Dendritic cell treated with granulocyte-macrophage colony-stimulating factor and Interleukin-4, amounts not matched to agents 40 ng/mL and 50 ng/mL, for 4 days (primary cell): ENCODE results near the gene DPYSL4.

ENCODE experiments used
- H3K27ac Mint-ChIP-seq: one replicate; pipeline ENCODE4 v1.8.0; 2022; ENCODE audit warnings: mild to moderate bottlenecking, mixed read lengths
- H3K27me3 Mint-ChIP-seq: one replicate; pipeline ENCODE4 v1.8.0; 2022; ENCODE audit warnings: mild to moderate bottlenecking, mixed read lengths
- H3K36me3 Mint-ChIP-seq: one replicate; pipeline ENCODE4 v1.8.0; 2022; ENCODE audit warnings: low read depth, mixed read lengths
- H3K4me1 Mint-ChIP-seq: one replicate; pipeline ENCODE4 v1.8.0; 2022; ENCODE audit warnings: low read depth, mixed read lengths
- H3K4me3 Mint-ChIP-seq: one replicate; pipeline ENCODE4 v1.8.0; 2022; ENCODE audit warnings: mild to moderate bottlenecking, moderate library complexity, mixed read lengths
- H3K9me3 Mint-ChIP-seq: one replicate; pipeline ENCODE4 v1.8.0; 2022; ENCODE audit warnings: mixed read lengths
- intact Hi-C: fragments of 100-400 bp; cut with micrococcal nuclease; formaldehyde crosslinking; loops from one replicate; pipeline ENCODE4 v1.15.0; 2022

Gene DPYSL4

GRCh38 chr10:132249824-132250375 lies 63.2 kb downstream of the DPYSL4 start:
- intact Hi-C loops = loop anchor here (5.0 kb wide), 1 partner anchor 57 kb away; the partner anchor contains the start of gene STK32C
- no peak overlapping the region for H3K27ac Mint-ChIP-seq
- H3K4me3 Mint-ChIP-seq = no peak overlapping the region
- H3K9me3 Mint-ChIP-seq = no peaks in the 10 kb centered on the region
- H3K27me3 Mint-ChIP-seq = peaks cover 7% of the 10 kb centered on the region
- peaks cover 49% of the 10 kb centered on the region for H3K4me1 Mint-ChIP-seq
- H3K36me3 Mint-ChIP-seq = peaks cover 27% of the 10 kb centered on the region

- Mint-ChIP-seq H3K27me3 (peaks cover 7% of the 10 kb centered on the region), H3K9me3 (no peaks in the 10 kb centered on the region), H3K4me3 (no peak overlapping the region), H3K27ac (no peak overlapping the region), H3K36me3 (peaks cover 18% of the 10 kb centered on the region), H3K4me1 (peaks cover 58% of the 10 kb centered on the region)
- intact Hi-C loops = no loop called here
Observed at GRCh38 chr10:132250481-132251475, 64.0 kb downstream of the DPYSL4 start.

GRCh38 chr10:132251928-132252327 lies 65.2 kb downstream of the DPYSL4 start:
- peak overlapping the region; percentile 2 for H3K27ac Mint-ChIP-seq
- H3K9me3 Mint-ChIP-seq = no peaks in the 10 kb centered on the region
- H3K27me3 Mint-ChIP-seq = peaks cover 7% of the 10 kb centered on the region
- peaks cover 14% of the 10 kb centered on the region for H3K36me3 Mint-ChIP-seq
- H3K4me3 Mint-ChIP-seq = no peak overlapping the region
- peaks cover 67% of the 10 kb centered on the region for H3K4me1 Mint-ChIP-seq
- intact Hi-C loops = no loop called here

- H3K4me1 Mint-ChIP-seq = peaks cover 67% of the 10 kb centered on the region
- H3K9me3 Mint-ChIP-seq = no peaks in the 10 kb centered on the region
- H3K27ac Mint-ChIP-seq = peak overlapping the region; percentile 2
- no peak overlapping the region for H3K4me3 Mint-ChIP-seq
- peaks cover 14% of the 10 kb centered on the region for H3K36me3 Mint-ChIP-seq
- H3K27me3 Mint-ChIP-seq = peaks cover 5% of the 10 kb centered on the region
- intact Hi-C loops = no loop called here
Observed at GRCh38 chr10:132252412-132252811, 65.7 kb downstream of the DPYSL4 start.

GRCh38 chr10:132253092-132253687 lies 66.4 kb downstream of the DPYSL4 start:
- no peak overlapping the region for H3K4me3 Mint-ChIP-seq
- intact Hi-C loops = no loop called here
- H3K9me3 Mint-ChIP-seq = no peaks in the 10 kb centered on the region
- H3K27ac Mint-ChIP-seq = no peak overlapping the region
- H3K27me3 Mint-ChIP-seq = no peaks in the 10 kb centered on the region
- peaks cover 66% of the 10 kb centered on the region for H3K4me1 Mint-ChIP-seq
- H3K36me3 Mint-ChIP-seq = peaks cover 17% of the 10 kb centered on the region

- H3K4me1 Mint-ChIP-seq = peaks cover 75% of the 10 kb centered on the region
- no peaks in the 10 kb centered on the region for H3K9me3 Mint-ChIP-seq
- intact Hi-C loops = no loop called here
- H3K27ac Mint-ChIP-seq = no peak overlapping the region
- H3K36me3 Mint-ChIP-seq = peaks cover 27% of the 10 kb centered on the region
- no peaks in the 10 kb centered on the region for H3K27me3 Mint-ChIP-seq
- no peak overlapping the region for H3K4me3 Mint-ChIP-seq
Observed at GRCh38 chr10:132254841-132255240, 68.1 kb downstream of the DPYSL4 start.
